Measurements from ENCODE around the gene NPC2.

NPC2 gene

DNA sequence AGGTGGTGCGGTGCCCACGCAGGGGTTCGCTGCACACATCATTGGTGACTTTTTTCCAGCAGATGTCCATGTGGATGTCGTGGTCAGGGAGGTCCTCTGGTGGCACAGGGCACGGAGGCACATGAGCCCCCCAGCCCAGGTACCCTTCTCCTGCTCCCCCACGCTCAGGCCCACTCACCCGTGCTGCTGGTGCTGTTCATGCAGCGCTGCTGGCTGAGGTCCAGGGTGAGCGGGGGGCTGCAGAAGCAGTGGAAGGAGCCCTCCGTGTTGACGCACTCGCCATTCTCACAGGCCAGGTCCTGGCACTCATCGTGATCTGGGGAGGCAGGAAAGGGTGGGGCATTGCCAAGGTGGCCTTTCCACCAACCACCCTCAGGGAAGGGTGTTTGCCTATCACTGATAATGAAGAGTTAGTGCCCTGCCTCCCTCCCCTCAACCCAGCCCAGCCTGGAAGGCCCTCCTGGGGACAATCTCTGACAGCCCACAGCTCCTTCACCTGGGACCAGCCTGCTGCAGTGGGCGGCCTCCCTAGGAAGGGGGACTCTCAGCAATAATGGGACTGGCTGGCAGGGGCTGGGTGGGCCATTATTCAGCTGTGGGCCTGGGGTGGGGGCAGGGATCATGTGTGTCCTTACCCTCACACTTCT lies 10.3 kb upstream of the NPC2 start:
- DNase-seq, result no peak

DNA sequence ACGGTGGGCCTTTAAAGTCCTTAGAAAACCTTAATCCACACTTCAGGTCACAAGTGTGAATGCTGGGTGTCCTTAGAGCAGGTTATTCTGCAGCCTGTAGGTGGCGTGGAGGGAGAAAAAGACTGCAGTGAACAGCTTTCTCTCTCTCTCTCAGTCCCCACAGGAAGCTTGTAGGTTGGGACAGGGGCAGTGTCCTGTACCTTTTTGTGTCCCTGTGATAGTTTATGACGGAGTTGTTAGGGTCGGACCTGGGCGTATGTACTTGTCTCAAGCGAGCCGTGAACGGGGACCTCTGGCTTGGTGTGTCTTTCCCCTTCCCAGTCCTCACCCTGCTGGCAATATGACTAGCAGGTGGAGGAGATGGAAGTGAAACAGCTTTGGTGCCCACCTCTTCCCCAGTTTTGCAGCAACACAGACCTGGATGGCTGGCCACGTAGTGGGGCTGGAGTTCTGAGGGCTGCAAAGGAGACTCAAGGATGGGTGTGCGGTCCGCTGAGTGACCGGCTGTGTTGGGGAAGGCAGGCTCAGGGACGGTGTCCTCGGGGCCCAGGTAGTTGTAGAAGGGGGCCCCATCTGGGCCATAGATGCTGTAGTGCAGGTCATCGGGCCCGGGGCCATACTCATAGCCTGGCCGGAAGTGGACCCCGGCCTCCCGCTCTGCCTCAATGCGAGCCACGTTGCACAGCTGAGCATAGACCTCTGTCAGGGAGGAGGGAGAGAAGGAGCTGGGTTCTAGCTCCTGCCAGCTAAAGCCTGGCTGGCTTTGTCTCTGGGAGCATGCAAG lies 9.3 kb upstream of the NPC2 start:
- peak; percentile 25 to 34 for DNase-seq

DNA sequence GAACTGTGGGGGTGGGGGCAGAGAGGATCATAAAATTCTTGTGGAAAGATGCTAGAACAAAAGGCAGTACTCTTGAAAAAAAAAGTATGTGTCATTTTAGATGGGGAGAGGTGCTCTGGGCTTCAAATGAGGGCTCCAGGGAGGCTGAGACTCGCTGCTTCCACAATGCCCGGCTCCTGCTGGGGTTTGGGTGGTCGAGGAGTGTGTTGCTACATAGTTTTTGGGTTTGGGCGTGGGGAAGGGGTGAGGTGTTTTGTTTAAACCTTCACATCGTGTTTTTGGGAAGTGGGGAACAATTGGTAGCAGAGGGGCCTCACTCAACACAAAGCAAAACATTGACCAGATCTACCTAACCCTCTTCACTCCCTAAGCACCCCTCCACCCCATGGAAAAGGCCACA lies 8.6 kb upstream of the NPC2 start:
- no peak for DNase-seq

DNA sequence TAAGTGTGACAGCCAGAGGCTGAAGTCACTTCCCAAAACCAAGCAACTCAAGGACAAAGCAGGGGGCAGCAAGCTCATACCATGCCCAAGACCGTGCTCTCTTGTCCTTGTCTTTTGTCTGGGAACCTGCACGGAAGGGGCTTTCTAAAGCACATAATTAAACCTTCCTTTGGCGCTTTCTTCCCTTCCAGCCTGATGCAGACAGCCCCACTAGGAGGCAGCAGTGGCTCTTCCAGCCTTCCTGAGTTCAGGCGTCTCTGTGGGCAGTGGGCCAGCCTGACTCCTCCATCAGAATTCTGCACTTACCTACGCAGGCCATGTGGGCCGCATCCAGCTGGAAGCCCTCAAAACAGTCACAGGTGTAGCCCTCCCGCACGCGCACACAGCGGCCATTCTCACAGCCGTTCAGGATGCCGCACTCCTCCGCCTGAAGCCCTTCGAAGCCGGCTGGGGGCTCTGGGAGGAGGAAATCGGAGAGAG lies 8.1 kb upstream of the NPC2 start:
- DNase-seq, result peak in 1 of 2 donors; percentile 17

DNA sequence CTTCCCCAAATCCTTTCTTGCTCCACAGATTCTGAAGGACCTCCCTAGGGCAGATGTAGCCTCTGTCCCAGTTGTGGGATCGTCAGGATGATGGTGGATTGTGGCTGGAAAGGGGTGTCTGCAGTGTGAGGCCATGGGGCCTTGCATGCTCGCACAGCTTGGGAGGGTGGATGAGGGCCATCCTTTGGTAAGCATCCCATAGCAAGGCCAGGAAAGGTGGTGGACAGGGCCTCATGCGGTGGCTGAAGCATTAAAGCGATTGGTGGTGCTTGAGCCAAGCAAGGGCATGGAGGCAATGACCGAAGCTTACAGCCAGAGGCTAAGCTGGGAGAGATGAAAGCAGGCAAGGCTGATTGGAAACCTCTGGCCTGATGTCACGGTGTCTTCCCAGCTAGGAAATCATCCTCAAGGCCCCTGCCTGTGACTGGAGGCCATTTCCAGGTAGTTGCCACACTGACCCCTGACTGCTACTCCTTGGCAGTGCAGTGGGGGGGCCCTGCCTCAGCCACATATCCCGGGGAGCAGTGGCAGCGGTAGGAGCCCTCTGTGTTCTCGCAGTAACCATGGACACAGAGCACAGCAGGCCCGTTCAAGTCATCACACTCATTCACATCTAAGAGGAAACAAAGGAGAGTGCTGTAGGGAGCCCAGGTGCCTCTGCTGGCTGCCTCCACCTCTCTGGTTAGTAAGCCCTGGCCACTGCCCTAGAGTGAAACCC lies 7.5 kb upstream of the NPC2 start:
- DNase-seq, result no peak

DNA sequence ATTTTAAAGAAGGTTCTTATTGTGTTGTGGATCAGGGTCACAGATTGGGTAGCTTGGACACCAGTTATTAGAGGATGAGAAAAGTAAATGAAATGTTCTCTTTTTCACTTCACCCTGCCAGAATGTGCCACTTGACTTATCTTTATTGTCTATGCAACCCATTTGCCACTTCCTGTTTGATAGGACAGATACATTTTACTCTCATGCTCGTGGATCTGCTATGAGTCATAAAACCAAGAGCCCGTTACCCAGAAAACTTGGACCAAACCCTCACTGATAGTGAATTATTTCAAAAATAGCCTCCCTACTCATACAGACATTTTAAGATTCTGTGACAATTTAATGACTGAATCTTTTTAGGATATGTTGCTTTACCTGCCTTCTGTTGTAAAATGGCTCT lies 2.3 kb upstream of the NPC2 start:
- DNase-seq, result no peak

DNA sequence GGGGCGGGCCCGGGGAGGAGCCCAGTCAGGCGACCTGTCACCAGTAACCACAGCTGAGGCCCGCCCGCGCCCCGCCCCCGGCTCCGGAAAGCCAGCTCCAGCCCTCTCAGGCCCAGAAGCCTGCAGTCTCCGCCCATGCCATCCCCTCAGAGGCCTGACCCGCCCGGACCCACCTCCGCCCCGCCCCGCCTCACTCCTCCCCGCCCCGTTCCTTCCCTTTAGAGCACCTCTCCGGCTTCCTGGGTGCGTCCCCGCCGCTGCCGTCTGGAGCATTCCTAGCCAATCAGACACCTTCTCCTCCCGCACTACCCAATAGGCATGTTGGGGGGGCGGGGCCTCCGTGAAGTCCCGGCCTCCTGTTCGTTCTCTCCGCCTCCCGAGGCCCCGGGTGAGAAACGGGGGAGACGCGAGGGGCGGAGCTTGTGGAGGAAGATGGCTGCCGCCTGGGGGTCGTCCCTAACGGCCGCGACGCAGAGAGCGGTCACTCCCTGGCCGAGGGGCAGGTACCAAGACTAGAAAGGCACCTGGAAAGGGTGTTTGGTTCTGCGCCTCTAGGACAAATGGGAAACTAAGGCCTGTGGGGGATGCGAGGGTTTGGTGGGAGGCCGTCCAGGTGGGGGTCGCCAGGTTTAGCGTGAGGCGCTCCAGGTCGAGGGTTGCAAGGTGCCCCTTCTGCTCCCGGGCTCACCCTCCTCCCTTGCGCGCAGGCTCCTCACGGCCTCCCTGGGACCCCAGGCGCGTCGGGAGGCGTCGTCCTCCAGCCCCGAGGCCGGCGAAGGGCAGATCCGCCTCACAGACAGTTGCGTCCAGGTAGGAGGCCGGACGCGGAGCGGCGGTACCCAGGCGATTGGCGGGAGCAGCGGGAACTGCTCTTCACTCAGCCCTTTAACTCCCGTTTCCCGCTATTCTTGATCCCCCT lies 497 bp upstream of the NPC2 start, which contains the start of gene ISCA2:
ISCA2 (plus strand) TSS at position 423 of the 919 bp plus-strand sequence; CDS start at position 433, 10 bp downstream.
- peak; percentile 99 for DNase-seq

DNA sequence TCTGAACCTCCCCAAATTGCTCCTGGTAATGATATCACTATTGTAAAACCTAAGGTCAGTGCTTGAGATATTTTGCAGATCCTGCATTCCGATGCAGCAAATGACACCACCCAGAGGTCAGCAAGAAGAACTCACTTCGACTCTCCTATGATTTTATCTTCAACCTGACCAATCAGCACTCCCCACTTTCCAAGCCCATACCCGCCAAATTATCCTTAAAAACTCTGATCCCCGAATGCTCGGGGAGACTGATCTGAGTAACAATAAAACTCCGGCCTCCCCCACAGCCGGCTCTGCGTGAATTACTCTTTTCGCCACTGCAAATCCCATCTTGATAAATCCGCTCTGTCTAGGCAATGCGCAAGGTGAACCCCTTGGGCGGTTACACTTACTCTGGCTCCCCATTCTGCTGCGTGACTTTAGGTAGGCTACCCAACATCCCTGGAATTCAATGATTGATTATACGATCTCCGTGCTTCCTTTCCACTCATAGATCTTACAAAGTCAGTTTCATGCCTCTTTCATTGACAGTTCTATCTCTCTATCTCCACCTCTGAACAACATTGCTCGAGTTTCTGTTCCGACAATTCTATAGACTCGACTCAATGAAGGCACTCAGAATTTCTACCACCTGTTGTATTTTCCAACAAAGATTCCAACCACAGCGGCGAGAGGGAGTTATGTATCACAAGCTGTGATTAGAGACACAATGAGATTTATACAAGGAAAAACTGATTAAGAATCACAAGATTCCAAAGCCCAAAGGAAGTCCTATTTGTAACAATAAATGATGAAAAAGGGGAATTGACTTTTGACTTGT lies 939 bp downstream of the NPC2 start:
- peak; percentile 75 for DNase-seq

DNA sequence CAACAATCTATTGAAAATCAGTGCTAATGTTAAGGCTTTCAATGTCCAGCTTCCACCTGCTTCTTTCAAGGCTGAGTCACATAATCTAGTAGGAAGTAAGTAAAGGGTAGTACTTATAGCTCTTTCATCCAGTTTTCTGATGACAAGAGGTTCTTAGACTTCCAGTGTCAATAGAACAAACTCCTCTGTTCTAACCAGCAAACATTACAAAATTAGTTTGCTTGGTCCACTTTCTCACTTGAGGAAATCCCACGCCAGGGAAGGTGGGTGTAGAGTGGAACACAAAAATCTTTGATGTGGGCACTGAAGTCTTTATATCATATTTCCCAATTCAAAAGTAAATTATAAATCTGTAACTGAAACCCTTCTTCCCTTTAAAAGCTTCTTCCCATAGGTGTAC lies 2.6 kb downstream of the NPC2 start:
- DNase-seq, result peak; percentile 24 to 61

DNA sequence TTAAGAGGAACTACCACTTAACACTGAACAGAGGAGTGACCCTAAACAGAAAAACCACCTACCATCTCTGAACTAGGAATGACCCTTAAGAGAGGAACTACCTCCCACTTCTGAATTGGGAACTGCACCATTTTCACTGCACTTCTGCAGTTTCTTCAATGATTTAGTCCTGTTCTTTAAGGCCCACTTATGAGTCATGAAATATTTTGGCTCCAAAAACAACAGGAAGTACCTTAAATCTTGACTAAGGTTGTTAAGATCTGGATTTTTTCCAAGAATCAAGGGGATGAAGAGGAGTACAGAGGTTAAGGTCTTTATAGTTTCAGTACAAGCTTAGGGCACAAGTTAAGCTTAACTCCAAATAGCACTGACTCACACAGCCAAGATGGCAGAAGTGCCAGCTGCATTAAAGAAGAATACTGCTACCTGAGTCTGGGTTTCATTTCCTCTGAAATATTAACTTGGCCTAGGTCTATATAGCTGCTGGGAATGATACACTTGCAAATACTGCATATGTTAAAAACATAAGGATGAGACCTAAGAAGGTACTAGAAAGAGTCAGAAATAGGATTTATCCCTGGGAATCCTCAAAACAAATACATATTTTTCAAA lies 4.2 kb downstream of the NPC2 start:
- DNase-seq, result peak; percentile 93 to 97

DNA sequence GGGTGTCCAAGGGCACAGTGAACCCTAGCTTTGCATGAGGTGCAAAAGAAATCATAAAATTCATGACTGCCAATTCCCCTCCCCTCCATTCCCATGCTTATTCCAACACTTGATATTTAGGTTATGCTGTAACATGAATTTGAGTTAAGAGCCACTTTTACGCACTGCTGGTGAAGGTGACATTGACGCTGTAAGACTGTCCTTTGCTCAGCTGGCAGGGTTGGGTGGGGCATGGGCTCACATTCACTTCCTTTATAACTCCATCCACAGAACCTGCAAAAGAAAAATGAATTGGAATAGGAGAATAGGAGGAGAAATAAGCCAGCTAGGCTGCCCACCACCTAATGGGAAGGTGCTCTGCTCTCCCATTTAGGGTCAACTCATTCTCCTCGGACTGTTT lies 6.9 kb downstream of the NPC2 start:
- DNase-seq, result no peak

DNA sequence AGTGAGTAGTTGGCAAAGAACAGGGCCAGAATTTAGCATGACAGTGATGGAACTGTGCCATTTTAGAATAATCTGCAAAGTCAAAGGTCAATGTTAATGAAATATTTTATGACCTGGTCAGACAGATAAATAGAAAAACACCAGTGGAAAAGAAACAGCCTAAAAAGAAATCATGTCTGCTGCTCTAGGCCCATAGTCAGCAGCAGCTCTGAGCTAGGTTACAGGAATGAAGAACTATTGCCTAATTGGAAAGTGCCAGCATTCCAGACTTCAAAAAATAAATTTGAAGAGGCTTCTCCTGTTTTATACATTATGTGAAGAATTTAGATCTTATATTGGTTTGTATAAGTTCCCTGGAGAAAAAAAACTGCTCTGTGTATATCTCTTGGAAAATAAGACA lies 9.8 kb downstream of the NPC2 start:
- no peak for DNase-seq

DNA sequence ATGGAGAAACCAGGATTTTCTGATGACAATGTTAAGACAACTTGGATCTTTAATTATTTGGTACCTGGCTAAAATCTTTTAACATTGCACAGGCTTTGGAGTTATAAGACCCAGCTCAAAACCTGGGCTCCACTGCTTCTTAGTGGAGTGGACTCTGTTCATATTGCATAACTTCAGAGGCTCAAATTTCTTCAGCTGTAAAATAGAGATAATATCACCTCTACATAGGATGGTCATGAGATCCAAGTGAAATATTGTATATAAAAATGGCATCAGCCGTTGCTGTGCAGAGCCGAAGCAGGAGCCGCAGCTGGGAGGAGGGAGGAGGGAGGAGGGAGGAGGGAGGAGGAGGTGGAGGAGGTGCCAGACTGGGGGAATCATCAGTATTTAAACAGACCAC lies 10.5 kb downstream of the NPC2 start:
- no peak for DNase-seq

DNA sequence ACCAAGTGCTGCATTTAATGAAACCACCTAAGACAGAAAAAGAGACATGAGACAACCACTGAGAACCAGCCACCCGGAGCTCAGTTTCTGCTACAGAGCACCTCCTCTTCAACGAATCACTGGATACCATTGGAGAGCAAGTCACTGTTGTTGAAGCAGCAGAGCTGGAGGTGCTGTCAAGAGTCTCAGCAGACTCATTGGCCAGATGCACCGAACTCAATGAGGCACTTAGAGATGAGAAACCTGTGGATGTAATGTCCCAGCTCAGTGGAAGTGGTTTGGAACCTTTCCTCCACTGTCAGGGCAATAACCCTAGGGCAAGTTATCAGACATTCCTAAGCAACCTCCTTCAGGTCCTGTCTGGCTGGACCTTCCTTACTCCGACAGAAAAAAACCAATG lies 13.1 kb downstream of the NPC2 start:
- DNase-seq, result no peak

DNA sequence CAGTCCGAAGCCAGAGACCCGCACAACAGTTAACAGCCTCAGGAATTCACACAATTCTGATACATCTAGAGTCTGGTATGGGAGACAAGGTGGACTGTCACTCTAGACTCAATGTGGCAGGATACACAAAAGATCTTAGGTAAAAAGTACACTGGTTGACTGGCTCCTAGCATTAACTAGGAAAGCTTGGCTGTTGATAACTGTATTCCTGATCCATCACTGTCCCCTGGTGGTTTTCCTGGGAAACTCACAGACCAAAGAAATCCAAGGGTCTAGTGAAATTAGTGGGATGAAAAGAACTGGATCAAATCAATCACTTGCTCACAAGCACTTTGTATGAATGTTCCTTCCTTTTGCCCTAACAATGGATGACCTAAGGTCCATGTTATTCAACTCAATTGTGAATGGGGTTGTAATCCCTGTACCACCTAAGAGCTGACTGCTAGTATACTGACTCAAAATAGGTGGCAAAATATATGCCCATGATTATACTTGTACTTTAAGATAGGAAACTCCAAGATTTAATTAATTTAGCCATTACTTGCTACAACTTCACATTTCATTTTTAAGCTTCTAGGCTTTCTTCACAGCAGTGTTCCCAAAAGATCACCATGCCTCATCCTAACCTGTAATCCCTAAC lies 14.0 kb downstream of the NPC2 start:
- no peak for DNase-seq

DNA sequence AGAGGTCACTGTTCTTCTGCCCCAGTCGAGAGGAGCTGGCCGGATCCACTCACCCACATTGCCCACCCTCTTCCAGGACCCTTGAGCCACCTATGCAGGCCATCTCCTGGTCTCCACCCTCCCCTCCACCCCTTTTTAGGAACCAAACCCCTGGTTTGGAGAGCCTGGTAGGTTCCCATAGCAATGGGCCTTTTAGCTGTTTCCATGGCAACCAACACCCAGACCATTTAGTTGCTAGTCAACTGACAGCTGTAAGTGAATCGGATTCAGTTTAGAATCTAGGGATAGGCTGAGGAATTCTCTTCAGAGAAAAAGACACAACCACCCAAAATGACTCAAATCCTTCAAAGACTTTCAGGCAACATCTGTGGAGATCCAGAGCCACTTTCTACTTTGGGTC lies 16.5 kb downstream of the NPC2 start:
- no peak for DNase-seq

DNA sequence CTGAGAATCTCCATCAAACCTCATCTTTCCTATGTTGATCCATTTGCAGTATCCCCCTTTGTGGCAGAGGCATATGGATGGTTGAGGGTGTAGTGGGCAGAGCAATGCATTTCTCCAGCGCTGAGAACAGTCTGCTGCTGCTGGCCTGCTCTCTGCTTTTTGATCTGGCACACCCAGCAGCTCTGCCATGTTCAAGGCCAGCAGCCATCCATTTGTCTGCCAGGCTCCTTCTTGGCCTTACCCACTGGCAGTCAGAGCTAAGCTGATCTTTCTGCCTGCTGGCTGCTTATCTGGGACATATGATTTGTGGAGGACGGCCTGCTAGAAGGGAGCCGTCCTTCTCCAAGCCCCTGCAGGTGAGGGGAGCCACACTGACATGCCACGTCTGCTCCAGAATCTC lies 17.0 kb downstream of the NPC2 start:
- DNase-seq, result no peak

DNA sequence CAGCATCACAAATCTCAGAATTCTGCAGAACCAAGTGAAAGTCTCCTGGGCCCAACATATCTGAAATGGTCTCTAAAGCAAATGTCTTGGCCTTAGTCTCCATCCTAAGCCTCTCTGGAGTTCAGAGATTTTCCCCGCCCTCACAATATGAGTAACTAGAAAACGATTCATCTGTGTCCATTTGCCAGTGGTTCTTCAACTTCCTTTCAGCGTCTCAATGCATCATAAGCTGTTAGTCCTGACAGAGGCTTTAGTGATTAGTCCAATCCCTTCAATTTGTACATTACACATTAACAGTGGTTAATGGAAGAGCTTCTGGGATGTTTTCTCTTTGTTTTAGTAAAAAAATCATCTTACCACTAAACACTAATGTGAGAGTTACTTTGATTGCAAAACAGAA lies 17.4 kb downstream of the NPC2 start:
- DNase-seq, result peak in 1 of 2 donors; percentile 6

DNA sequence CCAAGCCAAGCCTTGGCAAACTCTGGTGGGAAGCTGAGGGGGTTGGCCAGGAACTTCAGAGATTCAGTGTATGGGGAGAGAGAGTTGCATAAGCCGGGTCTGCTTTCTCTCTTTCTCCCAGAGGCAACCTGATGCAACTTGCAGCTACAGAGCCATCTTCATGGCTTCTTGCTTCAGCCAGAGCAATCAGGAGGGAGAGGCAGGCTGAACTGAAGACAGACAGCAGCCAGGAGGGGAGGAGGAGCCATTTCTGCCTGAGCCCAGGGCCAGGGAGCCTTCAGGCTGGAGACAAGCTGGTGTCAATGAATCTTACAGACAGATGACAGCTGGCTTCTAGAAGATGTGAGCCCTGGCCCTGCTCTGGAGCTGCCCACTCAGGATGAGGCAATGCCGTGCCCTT lies 18.7 kb downstream of the NPC2 start:
- peak; percentile 74 to 81 for DNase-seq

DNA sequence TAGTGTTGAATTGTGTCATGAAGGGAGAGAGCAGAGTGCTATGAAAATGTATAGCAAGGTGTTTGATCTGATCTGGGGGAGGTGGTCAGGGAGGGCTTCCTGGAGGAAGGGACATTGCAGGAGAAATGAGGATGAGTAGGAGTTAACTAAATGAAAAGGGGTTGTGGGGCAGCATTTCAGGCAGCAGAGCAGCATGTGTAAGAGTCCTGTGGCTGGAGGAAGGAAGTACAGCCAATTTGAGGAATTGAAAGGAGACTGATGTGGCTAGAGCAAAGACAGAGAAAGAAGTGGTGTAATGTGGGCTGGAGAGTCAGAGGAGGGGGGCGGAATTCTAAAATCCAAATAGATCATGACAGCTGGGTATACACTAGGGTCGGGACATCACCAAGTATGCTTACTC lies 20.5 kb downstream of the NPC2 start:
- peak; percentile 82 to 85 for DNase-seq
